DOHH2 (cell line): Measurements from ENCODE around the gene MLH1.

Experiments
- EZH2phosphoT487 ChIP-seq: fragments of 200-600 bp; sonication (generic); IDR thresholded peaks from 2 replicates; pipeline ENCODE4 v1.6.1; 2017; ENCODE audit warnings: borderline replicate concordance, mild to moderate bottlenecking, antibody characterized with exemption, low read length, moderate library complexity, mixed read lengths
- TF ChIP-seq, protein P1 (sequence below): fragments of 200-600 bp; sonication (generic); IDR thresholded peaks from one replicate; pipeline ENCODE4 v1.5.1; 2014; ENCODE audit warnings: antibody characterized with exemption, mild to moderate bottlenecking, low read depth, low read length; ENCODE audit not compliant: poor library complexity, severe bottlenecking

DNA sequence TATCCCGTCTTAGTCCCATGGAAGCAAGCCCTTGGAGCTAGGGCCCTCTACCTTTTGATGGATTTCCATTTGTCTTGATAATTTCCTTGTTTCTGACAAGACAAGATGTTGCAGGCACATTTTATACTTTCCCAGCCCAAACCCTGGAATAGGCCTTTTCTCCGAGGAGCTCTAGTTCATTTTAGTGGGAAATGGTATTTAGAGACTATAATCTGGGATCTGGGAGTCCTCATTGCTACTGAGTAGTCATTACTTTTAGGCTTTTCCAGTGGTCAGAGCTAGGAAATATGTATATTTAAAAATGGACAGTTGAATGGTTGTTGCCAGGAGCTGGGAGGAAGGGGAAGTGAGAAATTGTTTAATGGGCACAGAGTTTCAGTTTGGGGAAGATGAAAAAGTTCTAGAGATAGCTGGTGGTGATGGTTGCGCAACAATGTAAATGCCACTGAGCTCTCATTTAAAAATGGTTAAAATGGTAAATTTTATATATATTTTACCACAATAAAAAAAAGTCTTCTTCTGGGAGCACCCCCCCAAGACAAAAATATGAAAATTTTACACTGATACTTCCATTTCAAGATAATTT is 31.6 kb downstream of the MLH1 start:
- TF ChIP-seq, protein P1, sequence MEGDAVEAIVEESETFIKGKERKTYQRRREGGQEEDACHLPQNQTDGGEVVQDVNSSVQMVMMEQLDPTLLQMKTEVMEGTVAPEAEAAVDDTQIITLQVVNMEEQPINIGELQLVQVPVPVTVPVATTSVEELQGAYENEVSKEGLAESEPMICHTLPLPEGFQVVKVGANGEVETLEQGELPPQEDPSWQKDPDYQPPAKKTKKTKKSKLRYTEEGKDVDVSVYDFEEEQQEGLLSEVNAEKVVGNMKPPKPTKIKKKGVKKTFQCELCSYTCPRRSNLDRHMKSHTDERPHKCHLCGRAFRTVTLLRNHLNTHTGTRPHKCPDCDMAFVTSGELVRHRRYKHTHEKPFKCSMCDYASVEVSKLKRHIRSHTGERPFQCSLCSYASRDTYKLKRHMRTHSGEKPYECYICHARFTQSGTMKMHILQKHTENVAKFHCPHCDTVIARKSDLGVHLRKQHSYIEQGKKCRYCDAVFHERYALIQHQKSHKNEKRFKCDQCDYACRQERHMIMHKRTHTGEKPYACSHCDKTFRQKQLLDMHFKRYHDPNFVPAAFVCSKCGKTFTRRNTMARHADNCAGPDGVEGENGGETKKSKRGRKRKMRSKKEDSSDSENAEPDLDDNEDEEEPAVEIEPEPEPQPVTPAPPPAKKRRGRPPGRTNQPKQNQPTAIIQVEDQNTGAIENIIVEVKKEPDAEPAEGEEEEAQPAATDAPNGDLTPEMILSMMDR, result no peak
- TF ChIP-seq EZH2phosphoT487, result no peak
